IMR-90 (cell line): ENCODE data around the gene SIGLEC15. TPM values are rescaled to one million over a fixed set of nuclear protein-coding genes. Genes with fewer than 3 reads are reported as not detected.

Experiments used
- ATAC-seq: fragments of 200-7000 bp; cut with Tn5 transposase; 2 replicates; pipeline ENCODE4 v1.9.1; 2020; ENCODE audit warnings: low read depth, mild to moderate bottlenecking, moderate library complexity
- BruUV-seq: library from RNA; stranded (reverse); fragments of 400-500 nt; replicated peaks from 2 replicates; lab custom pipeline; 2021; lab: Mats Ljungman, UMichigan
- CTCF ChIA-PET: fragments of 300-600 bp; formaldehyde crosslinking; extraction: SDS; loops from one replicate; lab custom pipeline; 2021; ENCODE audit warnings: antibody characterized with exemption; lab: Yijun Ruan, JAX
- POLR2A ChIA-PET: fragments of 300-600 bp; sonication (Branson Sonifier 250); formaldehyde crosslinking; loops from one replicate; lab custom pipeline; 2022; ENCODE audit warnings: antibody characterized with exemption; ENCODE audit not compliant: unreplicated experiment; lab: Charles Lee
- DNase-seq: peaks from one replicate; pipeline ENCODE4 v3.0.0; 2013
- H2AFZ ChIP-seq: replicated peaks from 2 replicates; pipeline ENCODE3; 2013; ENCODE audit warnings: low read length, mild to moderate bottlenecking; ENCODE audit not compliant: poor library complexity
- H2AK5ac ChIP-seq: 2 replicates; pipeline ENCODE4 v1.6.1; 2013; ENCODE audit warnings: low read depth, low read length, inconsistent platforms
- H2AK9ac ChIP-seq: replicated peaks from 2 replicates; pipeline ENCODE3; 2013; ENCODE audit warnings: mild to moderate bottlenecking, low read depth, low read length, moderate library complexity; ENCODE audit not compliant: poor library complexity
- H2BK120ac ChIP-seq: 2 replicates; pipeline ENCODE4 v1.6.1; 2013; ENCODE audit warnings: low read depth, low read length, inconsistent platforms
- H2BK15ac ChIP-seq: 3 replicates; pipeline ENCODE4 v1.6.1; 2013; ENCODE audit warnings: low read depth, low read length, inconsistent platforms
- H2BK20ac ChIP-seq: 2 replicates; pipeline ENCODE4 v1.6.1; 2013; ENCODE audit warnings: low read depth, mild to moderate bottlenecking, inconsistent platforms, low read length, moderate library complexity
- H2BK5ac ChIP-seq: 2 replicates; pipeline ENCODE4 v1.6.1; 2013; ENCODE audit warnings: mild to moderate bottlenecking, low read depth, low read length, inconsistent platforms; ENCODE audit not compliant: poor library complexity, severe bottlenecking
- H3K14ac ChIP-seq: replicated peaks from 2 replicates; pipeline ENCODE4 v1.6.1; 2013; ENCODE audit warnings: low read depth, low read length, inconsistent platforms
- H3K18ac ChIP-seq: 2 replicates; pipeline ENCODE4 v1.6.1; 2013; ENCODE audit warnings: low read depth, low read length, control low read depth
- H3K23ac ChIP-seq: 2 replicates; pipeline ENCODE4 v1.6.1; 2013; ENCODE audit warnings: low read depth, low read length, inconsistent platforms
- H3K27ac ChIP-seq: 2 replicates; pipeline ENCODE4 v1.5.1; 2013; ENCODE audit warnings: mild to moderate bottlenecking, control low read depth, low read length; ENCODE audit not compliant: insufficient read depth
- H3K27me3 ChIP-seq: 2 replicates; pipeline ENCODE4 v1.6.1; 2013; ENCODE audit warnings: low read length; ENCODE audit not compliant: control insufficient read depth, insufficient read depth
- H3K36me3 ChIP-seq: 2 replicates; pipeline ENCODE4 v1.6.1; 2013; ENCODE audit warnings: low read length, mixed read lengths; ENCODE audit not compliant: control insufficient read depth, insufficient read depth
- H3K4ac ChIP-seq: 2 replicates; pipeline ENCODE4 v1.6.1; 2013; ENCODE audit warnings: low read depth, low read length, inconsistent platforms
- H3K4me1 ChIP-seq: 2 replicates; pipeline ENCODE4 v1.6.1; 2013; ENCODE audit warnings: low read length, mixed read lengths; ENCODE audit not compliant: control insufficient read depth, insufficient read depth
- H3K4me2 ChIP-seq: 2 replicates; pipeline ENCODE4 v1.6.1; 2013; ENCODE audit warnings: low read depth, mild to moderate bottlenecking, control low read depth, low read length, moderate library complexity
- H3K4me3 ChIP-seq: 2 replicates; pipeline ENCODE4 v1.5.1; 2013; ENCODE audit warnings: low read depth, mild to moderate bottlenecking, control low read depth, low read length, moderate library complexity; ENCODE audit not compliant: insufficient read depth
- H3K56ac ChIP-seq: 2 replicates; pipeline ENCODE4 v1.6.1; 2013; ENCODE audit warnings: low read length, inconsistent platforms; ENCODE audit not compliant: insufficient read depth; ENCODE audit errors: extremely low read depth
- H3K79me1 ChIP-seq, 2 experiments: 2 replicates each; pipeline ENCODE4 v1.6.1; 2013; ENCODE audit warnings: low read length in 2 of 2, inconsistent platforms in 1 of 2, low read depth in 1 of 2
- H3K9ac ChIP-seq: 2 replicates; pipeline ENCODE4 v1.6.1; 2013; ENCODE audit warnings: low read depth, low read length, control low read depth
- H3K9me1 ChIP-seq: 2 replicates; pipeline ENCODE4 v1.6.1; 2013; ENCODE audit warnings: low read length, inconsistent platforms; ENCODE audit not compliant: insufficient read depth
- H3K9me3 ChIP-seq: 2 replicates; pipeline ENCODE4 v1.6.1; 2013; ENCODE audit warnings: low read length; ENCODE audit not compliant: control insufficient read depth, insufficient read depth
- H4K20me1 ChIP-seq: 2 replicates; pipeline ENCODE4 v1.6.1; 2013; ENCODE audit warnings: low read length, inconsistent platforms; ENCODE audit not compliant: insufficient read depth
- H4K5ac ChIP-seq: 2 replicates; pipeline ENCODE4 v1.6.1; 2013; ENCODE audit warnings: mild to moderate bottlenecking, low read depth, low read length, control low read depth
- H4K8ac ChIP-seq, 2 experiments: 2 replicates each; pipeline ENCODE4 v1.6.1; 2013; ENCODE audit warnings: low read depth in 2 of 2, low read length in 2 of 2, control low read depth in 1 of 2, inconsistent platforms in 1 of 2
- H4K91ac ChIP-seq: 2 replicates; pipeline ENCODE4 v1.6.1; 2013; ENCODE audit warnings: low read depth, low read length, inconsistent platforms; ENCODE audit not compliant: insufficient read depth
- CEBPB ChIP-seq: IDR thresholded peaks from 2 replicates; pipeline ENCODE4 v1.6.1; 2012; ENCODE audit warnings: low read depth, low read length, improper control_type of control experiment
- NFE2L2 ChIP-seq: fragments of 150-350 bp; IDR thresholded peaks from 2 replicates; pipeline ENCODE4 v1.6.1; 2016; ENCODE audit warnings: low read depth, mild to moderate bottlenecking, low read length
- SMC3 ChIP-seq: fragments of 150-350 bp; IDR thresholded peaks from 2 replicates; pipeline ENCODE4 v1.6.1; 2016; ENCODE audit warnings: low read depth, mild to moderate bottlenecking, antibody characterized with exemption, low read length, moderate library complexity
- WGBS, 2 experiments: methylation state at CpG; one replicate each; pipeline versions ENCODE4 v1.1.5 to v1.1.7; 2013; ENCODE audit warnings: missing lambda C conversion rate in 2 of 2; ENCODE audit not compliant: insufficient read length in 1 of 2; ENCODE audit errors: extremely low coverage in 2 of 2; 5-methylcytosine and 5-hydroxymethylcytosine counted together
- dilution Hi-C: fragments of 300-500 bp; cut with HindIII; formaldehyde crosslinking; loops from one replicate; pipeline ENCODE4 v1.14.3; 2018; ENCODE audit warnings: low sequenced_read_pairs; ENCODE audit not compliant: unreplicated experiment
- in situ Hi-C: fragments of 300-500 bp; cut with MboI; formaldehyde crosslinking; loops from 3 replicates; pipeline ENCODE4 v1.14.3; 2019; ENCODE audit warnings: low sequenced_read_pairs, inconsistent platforms, mixed read lengths
- intact Hi-C: fragments of 100-400 bp; cut with micrococcal nuclease; formaldehyde crosslinking; loops from 2 replicates; pipeline ENCODE4 v1.10.0; 2022
- polyA plus RNA-seq, 3 experiments: library from polyadenylated mRNA; depleted of rRNA; stranded (reverse); fragments of >200 nt; gene quantifications; 2 replicates each; pipeline ENCODE4 v1.2.3, GENCODE V29; 2012; ENCODE audit warnings: low replicate concordance in 1 of 3
- total RNA-seq: library from RNA; depleted of rRNA; stranded (reverse); fragments of >200 nt; gene quantifications from 2 replicates; pipeline ENCODE4 v1.2.3, GENCODE V29; 2012

Gene SIGLEC15
- total and polyA plus RNA-seq, 2 of the 4 experiments (the other 2 are of a cell fraction), result 1.1 to 1.8 TPM

- TF ChIP-seq NFE2L2 (no peak), SMC3 (no peak), CEBPB (no peak)
Measured at GRCh38 chr18:45783097-45784075, 42.1 kb upstream of the SIGLEC15 start (continued).

- H3K56ac ChIP-seq, result peak overlapping the region; percentile 33; the same call in 1 of the 2 replicates
- H2BK15ac ChIP-seq, result peak overlapping the region; percentile 71; the same call in 2 of the 3 replicates
- WGBS, 2 experiments, result 20% methylated on average over 1 of the region's 4 CpGs; no CpG with 5 or more reads in 1 of the 2 experiments
- in situ Hi-C loops, result loop anchor here (10.0 kb wide), 1 partner anchor 60 kb away; no protein-coding TSS in a partner anchor
- H2BK120ac ChIP-seq, result peak overlapping the region; percentile 98
- H3K18ac ChIP-seq, result peak overlapping the region; percentile 93
- ChIA-PET CTCF (no interaction called here), POLR2A (interaction anchor here (0.6 kb wide), 1 partner anchor 198 kb away, joined by 4 read pairs; no protein-coding TSS in a partner anchor)
- peak overlapping the region; percentile 94 for H2BK20ac ChIP-seq
- H3K27me3 ChIP-seq, result no peaks in the 10 kb centered on the region
- peak overlapping the region; percentile 91 for H3K4ac ChIP-seq
- ATAC-seq (no peak), DNase-seq (peak; percentile 52)
- intact Hi-C loops, result no loop called here
- H3K9me3 ChIP-seq, result no peaks in the 10 kb centered on the region
- no peaks in the 10 kb centered on the region for H4K20me1 ChIP-seq
- H3K23ac ChIP-seq, result peak overlapping the region; percentile 80
- no peak for TF ChIP-seq SMC3
- BruUV-seq, result no TSS peak
- peak overlapping the region; percentile 38; the same call in 1 of the 2 replicates for H3K9ac ChIP-seq
- H3K79me1 ChIP-seq, result peaks cover 0 to 13% of the 10 kb centered on the region in 2 experiments; a peak in 2 of 4 replicates
- peak overlapping the region; percentile 88 for H3K14ac ChIP-seq
- H3K27ac ChIP-seq, result peak overlapping the region; percentile 67
- peak overlapping the region; percentile 18 for H2AK9ac ChIP-seq
- peak overlapping the region; percentile 99 for H2BK5ac ChIP-seq
- peak overlapping the region; percentile 36 for H2AFZ ChIP-seq
- H3K36me3 ChIP-seq, result no peaks in the 10 kb centered on the region
- H3K4me3 ChIP-seq, result no peak overlapping the region
- H3K4me1 ChIP-seq, result peaks cover 30% of the 10 kb centered on the region
- peak overlapping the region; percentile 85 for H4K91ac ChIP-seq
- H3K4me2 ChIP-seq, result peak overlapping the region; percentile 13; the same call in 1 of the 2 replicates
- peaks cover 19% of the 10 kb centered on the region for H3K9me1 ChIP-seq
- dilution Hi-C loops, result no loop called here
- peak overlapping the region; percentile 96 for H4K5ac ChIP-seq
- H2AK5ac ChIP-seq, result peak overlapping the region; percentile 78
- peak overlapping the region; percentile 85 to 91 for H4K8ac ChIP-seq
Measured at GRCh38 chr18:45785134-45785533, 40.3 kb upstream of the SIGLEC15 start.
